Caki2 (cell line): ENCODE results near the gene PGBD5. TPM values are rescaled to one million over a fixed set of nuclear protein-coding genes. Genes with fewer than 3 reads are reported as not detected.

Source experiments
- DNase-seq: peaks from one replicate; pipeline ENCODE4 v3.0.0-alpha.2; 2015; ENCODE audit warnings: low read depth
- in situ Hi-C: cut with HindIII; loops from 2 replicates; pipeline ENCODE4 v1.10.0; 2016; ENCODE audit warnings: low sequenced_read_pairs, low pct_unique_long_range_greater_than_20kb, mixed read lengths
- total RNA-seq: library from RNA; depleted of rRNA; stranded (reverse); fragments of >200 nt; shearing (Covaris generic); gene quantifications from 2 replicates; pipeline ENCODE4 v1.2.3, GENCODE V29; 2014; ENCODE audit warnings: low replicate concordance

Gene PGBD5
- total RNA-seq, 1 experiment from 2014 or later = 7.5 TPM

DNA sequence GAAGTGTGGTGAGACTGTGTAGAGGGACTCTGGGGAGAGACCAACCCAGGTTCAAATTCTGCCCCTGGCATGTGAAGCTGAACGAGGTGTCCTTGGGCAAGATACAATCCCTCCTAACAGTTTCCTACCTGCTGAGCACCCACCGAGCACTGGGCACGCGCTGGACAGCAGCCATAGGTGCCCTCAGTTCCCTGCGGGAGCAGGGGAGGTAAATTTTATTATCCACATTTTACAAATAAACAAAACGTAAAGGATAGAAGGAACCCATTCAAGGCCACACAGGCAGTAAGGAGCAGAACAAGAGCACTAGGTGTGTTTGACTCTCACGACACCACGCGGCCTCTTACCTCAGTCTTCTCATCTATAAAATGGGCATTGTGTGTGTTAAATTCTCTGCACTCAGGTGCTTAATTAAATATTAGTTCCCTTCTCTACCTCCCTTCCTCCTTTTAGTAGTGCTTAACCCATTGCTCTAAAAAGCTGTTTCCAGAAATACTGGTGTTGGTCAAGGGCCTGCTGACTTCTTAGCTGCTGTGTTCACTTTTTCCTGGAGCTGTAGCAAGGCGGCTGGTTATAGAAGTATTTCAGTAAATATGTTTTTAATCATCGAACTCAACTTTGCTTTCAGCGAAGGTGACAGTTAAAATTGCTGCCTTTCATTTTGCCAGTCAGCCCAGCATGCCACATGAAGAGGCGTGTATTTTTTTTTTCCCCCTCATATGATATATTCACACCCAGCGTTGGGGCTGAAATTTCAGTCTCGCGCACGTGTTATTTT lies 41.6 kb downstream of the PGBD5 start:
- no peak for DNase-seq
- in situ Hi-C loops = no loop called here

DNA sequence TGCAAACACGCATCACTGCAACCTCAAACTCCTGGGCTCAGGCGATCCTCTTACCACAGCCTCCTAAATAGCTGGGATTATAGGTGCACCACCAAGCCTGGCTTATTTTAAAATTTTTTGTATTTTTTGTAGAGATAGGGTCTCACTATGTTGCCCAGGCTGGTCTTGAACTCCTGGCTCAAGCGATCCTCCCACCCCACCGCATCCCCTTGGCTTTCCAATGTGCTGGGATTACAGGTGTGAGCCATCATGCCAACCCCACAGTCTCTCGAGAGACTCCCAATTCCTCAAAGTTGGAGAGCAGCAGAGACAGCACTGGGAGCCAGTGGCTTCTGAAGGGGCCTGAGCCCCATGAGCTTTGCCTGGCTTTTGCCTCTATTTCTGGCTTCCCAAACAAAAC lies 42.7 kb downstream of the PGBD5 start:
- in situ Hi-C loops = no loop called here
- no peak for DNase-seq

DNA sequence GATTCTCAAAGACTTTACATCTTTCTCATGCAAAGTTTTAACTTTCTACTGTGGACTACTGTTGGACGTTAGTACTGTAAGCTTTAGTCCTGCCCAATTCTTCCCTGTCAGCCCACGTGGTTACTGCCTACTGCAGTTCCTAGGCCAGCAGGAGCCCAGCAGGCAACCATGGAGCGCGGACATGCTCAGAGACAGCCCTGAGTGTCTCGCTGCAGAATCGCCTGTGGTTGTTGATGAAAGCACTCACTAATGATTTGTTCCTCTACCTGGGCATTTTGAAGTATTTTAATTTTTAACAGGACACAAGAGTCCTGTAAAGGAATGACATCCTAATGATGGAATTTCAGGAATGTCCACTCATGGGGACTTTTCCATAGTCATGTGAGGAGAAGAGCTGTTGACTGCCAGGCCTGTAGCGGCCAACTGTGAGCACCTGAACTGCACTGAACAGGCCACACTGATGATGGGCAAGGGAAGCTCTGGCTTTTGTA lies 44.1 kb downstream of the PGBD5 start:
- in situ Hi-C loops = no loop called here
- peak; percentile 88 for DNase-seq

DNA sequence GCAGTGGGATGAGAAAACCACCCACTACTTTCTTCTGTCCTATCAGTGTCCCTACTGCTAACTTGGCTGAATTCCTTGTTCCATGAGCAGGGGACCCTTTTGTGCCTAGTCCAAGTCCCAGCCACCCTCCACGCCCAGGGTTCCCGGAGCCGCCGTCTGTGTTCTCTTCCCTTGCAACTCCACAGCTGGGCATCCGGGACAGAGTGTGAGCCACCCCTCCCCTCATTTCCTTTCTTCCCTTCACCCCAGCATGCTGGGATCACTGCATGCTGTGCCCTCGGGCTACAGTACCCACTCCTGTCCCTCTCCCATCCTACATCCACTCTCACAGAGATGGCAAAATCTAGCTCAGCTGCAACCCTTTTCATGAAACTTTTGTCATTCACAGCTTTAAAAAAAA lies 44.5 kb downstream of the PGBD5 start:
- in situ Hi-C loops = no loop called here
- DNase-seq = no peak

DNA sequence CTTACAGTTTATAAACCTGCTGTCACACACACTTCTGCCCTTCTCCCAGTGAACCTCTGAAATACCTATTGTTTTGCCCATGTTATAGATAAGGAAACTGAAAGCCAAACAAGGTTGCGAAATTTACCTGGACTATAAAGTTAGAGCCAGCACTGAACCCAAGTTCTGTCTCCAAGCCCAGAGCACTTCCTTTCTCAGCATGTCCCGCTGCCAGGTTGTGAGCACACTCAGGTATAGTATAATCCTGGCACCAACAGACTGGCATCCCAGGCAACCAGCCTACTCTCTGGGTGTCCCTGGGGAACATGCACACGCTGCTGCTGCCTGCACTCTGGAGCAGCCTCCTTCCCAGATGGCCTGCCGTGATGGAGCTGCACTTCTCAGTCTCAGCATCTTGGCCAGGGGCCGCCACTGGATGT lies 45.1 kb downstream of the PGBD5 start:
- in situ Hi-C loops = no loop called here
- no peak for DNase-seq

DNA sequence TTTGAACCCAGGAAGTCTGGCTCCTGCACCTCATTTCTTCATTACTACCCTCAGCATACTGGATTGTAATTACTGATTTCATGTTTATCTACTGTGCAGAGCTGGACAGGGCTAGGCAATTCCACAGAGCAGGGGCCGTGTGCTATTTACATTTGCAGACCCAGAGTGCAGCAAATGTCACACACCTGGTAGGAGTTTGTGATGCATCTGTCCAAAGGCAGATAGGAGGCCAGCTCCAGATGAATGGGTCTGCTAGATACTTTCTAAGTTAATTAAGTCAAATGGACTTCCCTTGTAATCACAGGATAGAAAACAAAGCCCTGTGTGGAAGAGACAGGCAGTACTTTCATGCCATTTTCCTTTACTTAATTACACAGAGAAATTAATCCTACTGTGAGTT lies 46.2 kb downstream of the PGBD5 start:
- in situ Hi-C loops = no loop called here
- DNase-seq = no peak

DNA sequence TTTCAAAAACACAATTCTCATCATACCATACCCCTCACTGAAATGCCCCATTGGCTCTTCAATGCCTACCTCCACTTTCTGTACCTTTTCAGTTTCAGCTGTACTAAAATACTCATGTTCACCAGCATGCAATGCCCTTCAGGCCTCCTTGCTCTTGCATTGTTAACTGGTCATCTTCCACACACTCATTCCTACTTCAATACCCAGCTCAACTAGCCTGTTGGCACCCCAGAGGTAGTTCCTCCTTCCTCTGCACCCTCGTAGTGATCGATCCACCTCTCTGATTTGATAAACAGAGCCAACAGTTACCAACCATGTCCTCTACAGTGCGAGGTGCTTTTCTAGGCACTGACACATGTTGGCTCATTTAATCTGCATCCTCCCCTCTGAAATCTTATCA lies 46.7 kb downstream of the PGBD5 start:
- in situ Hi-C loops = no loop called here
- DNase-seq = no peak

DNA sequence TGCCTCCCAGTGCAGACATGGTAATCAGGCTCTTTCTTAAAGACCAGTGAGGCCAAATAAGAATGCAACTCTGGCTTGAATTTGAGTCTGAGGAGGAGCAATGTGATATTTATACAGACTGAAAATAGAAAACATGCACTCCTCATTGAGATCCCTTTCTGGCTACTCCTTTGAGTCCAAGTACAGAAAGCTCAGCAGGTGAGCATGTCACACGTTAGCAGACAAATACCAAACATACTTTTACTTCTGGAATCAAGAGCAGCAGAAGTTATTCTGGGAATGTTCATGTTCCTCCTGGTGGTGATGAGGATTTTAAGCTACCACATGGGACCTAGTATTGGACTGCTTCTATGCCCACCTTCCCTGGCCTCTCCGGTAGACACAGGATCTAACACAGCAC lies 48.3 kb downstream of the PGBD5 start:
- in situ Hi-C loops = no loop called here
- no peak for DNase-seq

DNA sequence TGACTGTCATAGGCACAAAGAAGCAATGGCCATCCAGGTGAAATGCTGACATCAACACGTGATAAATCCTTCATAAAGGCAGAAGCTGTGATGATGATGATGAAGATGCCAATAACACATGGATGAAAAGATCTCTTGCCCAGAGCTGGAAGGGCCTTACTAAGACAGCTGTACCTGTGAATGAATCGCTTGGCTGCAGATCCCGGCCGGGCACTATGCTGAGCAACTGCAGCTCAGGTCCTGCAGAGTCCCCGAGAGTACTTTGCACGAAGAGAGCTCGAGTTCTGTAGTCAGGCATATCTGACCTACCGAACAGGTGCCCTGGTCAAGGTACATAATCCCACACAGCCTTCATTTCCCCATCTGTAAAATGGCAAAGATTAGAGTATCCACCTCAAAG lies 48.8 kb downstream of the PGBD5 start:
- no peak for DNase-seq
- in situ Hi-C loops = no loop called here

DNA sequence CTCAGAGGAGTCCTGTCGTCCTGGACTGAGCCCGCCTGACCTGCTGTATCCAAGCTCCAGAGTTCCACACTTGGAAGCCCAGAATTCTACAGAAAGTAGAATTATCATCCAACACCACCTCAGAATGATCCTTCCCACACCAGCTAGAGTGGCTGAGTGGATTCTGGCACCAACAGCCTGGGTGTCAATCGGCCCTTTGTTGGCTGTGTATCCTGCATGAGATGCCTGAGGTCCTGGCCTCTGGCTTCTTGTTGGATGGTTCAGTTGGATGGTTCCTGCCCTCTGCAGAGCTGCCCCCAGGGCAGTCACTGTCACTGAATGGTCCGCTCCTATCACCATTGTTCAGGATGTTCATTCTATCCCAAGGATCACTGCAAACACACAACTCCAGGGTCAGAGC lies 49.8 kb downstream of the PGBD5 start:
- no peak for DNase-seq
- in situ Hi-C loops = no loop called here

DNA sequence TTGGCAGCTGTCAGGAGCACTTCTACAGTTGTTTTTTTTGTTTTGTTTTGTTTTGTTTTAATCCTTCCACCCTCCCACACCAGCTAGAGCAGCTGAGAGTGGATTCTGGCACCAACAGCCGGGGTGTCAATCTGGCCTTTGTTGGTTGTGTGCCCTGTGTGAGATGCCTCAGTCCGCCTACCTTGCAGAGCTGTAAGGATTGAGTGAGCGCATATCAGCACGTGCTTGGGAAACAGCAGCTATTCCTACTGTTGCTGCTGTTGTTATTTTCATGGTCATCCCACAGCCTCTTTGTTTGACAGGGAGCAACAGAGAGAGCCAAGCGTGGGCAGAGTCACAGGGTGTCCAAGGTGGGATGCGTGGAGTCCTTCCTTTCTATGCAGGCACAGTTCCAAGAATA lies 50.4 kb downstream of the PGBD5 start:
- in situ Hi-C loops = no loop called here
- no peak for DNase-seq

DNA sequence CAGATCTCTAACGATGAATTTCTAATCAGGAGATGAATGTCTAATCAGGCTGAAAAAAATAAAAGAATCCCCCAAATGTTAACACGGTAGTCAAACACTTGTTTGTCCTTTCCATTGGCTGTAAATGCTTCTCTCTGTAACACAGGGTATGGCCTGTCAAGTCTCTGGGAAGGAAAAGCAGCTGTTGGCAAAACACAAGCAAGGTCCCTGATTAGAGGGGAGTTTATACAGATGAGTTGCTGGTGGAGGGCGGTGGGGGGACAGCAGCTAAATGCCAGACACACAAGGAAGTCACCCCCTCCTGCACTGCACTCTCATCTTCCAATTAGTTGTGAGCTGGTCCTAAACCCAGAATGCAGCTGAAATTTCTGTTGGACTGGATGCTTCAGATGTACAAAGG lies 51.0 kb downstream of the PGBD5 start:
- no peak for DNase-seq
- in situ Hi-C loops = no loop called here

DNA sequence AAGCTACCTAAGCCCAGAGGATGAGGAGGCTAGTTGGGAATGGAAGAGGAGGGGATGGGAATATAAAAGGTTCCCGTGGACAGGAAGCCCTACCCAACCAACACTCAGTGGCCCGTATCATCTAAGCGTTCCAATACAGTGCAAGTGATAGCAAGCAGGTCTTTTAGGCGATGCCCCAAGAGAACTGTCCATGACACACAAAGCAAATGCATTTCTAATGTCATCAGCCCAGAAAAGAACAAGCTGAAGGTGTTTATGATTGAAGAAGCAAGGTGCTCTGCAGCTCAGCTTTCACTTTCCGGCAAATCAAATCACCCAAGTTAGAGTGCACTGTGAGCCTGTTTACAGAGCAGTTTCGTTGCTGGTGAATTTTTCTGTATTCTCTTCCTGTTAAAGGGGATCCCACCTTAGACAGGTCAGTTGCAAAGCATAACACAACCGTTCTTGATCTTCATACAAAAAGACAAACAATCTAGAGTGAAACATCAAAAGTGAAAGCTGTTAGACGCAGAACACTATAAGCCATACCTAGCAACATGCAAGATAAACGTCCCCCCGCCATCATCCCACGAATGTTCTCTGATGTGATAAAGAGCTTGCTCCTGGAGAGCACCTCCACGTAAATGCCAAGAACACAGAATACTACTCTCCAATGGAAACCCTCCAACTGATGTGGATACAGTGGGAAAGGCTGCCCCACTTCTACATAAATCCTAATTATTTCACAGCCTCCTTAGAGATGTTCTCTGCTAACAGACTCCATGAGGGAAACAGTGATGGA lies 54.0 kb downstream of the PGBD5 start:
- DNase-seq = no peak
- in situ Hi-C loops = no loop called here

DNA sequence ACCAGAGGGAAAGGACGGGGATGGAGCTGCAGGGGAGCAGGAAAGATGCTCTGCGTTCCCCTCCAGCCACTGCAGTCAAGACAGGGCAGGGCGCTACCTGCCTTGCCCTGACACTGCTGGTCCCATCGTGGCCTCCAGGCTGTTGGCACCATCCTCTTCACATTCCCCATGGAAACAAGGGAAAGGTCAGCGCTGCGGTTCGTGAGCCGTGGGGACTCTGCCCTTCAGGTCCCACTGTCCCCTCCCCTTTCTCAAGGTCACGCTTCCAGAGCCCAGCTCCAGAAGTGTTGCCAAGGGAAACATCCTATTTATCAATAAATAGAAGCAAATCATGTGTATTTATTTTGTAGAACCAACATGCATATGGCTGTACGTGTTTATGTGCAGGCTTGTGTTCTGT lies 56.0 kb downstream of the PGBD5 start:
- DNase-seq = no peak
- in situ Hi-C loops = no loop called here

DNA sequence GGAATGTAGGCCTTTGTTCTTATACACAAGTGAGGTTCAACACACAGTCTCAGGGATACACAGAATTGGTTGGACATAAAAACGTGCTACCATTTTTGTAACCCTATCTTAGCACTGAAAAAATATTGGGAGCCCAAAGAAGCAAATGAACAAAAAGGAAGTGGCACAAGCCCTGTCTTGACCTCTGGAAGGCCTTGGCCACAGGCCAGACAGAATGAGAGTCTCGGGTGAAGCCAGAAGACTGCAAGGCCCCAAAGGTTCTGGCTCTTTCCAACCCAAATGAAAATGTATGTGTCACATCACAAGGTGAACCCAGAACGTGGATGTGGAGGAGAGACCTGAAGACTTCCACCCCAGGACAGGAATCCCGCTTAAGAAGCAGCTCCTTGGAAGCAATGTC lies 57.3 kb downstream of the PGBD5 start:
- in situ Hi-C loops = no loop called here
- DNase-seq = no peak

DNA sequence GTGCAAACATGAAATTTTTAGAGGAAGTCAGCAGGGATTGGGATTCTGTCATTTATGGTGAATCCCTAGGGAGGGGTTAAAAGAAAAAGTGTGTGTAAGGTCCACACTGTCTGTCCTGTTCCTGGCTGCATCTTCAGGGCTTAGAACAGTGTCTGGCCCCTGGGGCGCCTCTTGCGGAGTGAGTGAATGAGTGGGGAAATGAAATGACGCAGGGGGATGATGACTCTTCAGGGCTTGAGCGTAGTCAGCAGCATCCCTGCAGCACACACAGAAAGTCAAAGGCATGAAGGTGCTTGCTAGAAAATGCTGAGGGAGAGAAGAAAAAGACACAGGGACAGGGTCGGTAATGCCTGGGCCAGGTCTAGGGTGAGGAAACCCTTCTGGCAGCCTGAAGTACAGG lies 57.8 kb downstream of the PGBD5 start:
- in situ Hi-C loops = no loop called here
- no peak for DNase-seq

DNA sequence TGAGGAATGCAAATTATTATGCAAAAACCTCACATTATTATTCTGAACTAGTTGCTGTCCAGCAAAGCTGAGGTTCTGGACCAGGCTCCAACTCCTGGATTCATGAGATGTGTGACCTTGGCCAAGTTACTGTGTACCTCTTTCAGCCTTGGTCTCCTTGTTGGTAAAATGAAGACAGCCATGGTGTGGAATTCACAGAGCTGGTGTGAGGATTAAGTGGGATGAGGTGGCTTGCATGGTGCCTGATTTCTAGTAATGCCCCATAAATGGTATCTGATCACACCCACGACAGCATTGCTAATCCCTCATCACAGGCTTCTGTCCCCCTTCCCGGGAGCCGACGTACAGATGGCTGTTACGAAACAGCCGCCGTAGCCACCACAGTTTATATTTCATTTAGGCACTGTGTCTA lies 59.6 kb downstream of the PGBD5 start:
- in situ Hi-C loops = no loop called here
- DNase-seq = no peak

DNA sequence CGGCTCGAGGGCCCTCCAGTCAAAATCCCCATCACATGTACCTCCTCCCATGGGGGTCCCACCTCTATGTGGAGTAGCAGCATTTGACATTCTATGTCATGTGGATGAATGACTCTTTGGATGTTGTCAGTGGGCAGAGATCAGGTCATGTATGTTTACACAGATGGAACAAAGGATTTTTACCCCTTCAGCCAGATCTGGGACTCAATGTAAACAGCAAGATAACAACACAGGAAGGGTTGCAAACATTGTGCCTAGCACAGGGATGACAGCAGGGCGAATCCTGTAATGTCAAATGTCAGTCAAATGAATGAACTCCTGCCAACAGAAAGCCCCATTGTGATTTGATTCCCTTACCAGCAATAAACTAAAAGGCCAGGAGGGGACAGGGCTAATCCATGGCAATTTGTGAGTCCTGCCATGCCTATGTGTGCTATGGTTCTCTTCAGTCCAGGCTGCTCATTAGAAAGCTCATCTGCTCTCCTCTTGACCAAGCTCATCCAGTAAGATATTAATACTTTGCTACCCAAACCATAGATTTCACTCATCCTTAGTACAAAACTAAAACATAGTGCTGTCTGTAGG lies 60.3 kb downstream of the PGBD5 start:
- no peak for DNase-seq
- in situ Hi-C loops = no loop called here

DNA sequence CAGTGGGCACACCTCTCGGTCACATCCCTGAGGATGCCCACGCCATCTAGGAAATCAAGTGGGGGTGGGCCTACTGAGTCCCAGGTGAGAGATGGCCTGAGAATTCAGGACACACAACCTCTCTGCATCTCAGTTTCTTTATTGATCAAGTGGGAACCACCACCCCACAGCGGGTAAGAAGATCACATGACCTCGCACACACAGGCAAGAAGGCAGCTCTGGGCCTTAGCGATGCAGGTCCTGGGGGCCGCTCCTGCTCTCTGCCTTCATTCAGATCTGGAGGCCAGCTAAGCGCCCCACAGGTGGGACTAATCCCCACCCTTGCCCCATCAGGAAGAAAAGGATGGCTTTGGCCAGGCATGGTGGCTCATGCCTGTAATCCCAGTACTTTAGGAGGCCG lies 63.2 kb downstream of the PGBD5 start:
- in situ Hi-C loops = no loop called here
- DNase-seq = no peak
